ENCODE measurements around the gene ACADM. TPM values are rescaled to one million over a fixed set of nuclear protein-coding genes. Genes with fewer than 3 reads are reported as not detected.

The ACADM gene
- total RNA-seq, 1 donor from 2014 or later: 70.3 TPM

DNA sequence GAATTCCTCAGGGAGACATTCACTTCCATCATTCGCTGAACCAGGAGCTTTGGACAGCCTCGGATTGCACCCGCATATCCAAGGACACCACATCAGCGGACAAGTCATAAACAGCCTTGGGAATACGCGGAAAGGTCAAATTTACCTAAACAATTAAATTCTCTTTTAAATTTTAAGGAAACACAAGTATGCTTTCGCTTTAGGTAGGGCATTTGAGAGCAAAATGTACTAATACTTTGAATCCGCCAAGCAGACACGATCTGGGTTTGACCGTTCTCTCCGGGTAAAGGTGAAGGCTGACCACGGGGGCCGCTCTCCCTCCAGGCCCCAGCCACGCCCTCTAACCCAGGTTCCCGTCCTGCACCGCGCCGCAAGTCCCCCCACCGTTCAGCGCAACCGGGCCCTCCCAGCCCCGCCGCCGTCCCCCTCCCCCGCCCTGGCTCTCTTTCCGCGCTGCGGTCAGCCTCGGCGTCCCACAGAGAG is 479 bp upstream of the ACADM start:
- Mint-ChIP-seq H3K4me3 (ENCODE audit: unreplicated experiment) (peak overlapping the region; percentile 90), H3K4me1 (ENCODE audit: low read depth, unreplicated experiment) (peaks cover 14% of the 10 kb centered on the region), H3K9me3 (ENCODE audit: unreplicated experiment) (peaks cover 5% of the 10 kb centered on the region), H3K27me3 (ENCODE audit: unreplicated experiment) (peaks cover 11% of the 10 kb centered on the region), H3K27ac (ENCODE audit: unreplicated experiment) (peak overlapping the region; percentile 89), H3K36me3 (ENCODE audit: unreplicated experiment) (no peaks in the 10 kb centered on the region)
- DNase-seq: peak; percentile 88
- TF ChIP-seq, protein P1, sequence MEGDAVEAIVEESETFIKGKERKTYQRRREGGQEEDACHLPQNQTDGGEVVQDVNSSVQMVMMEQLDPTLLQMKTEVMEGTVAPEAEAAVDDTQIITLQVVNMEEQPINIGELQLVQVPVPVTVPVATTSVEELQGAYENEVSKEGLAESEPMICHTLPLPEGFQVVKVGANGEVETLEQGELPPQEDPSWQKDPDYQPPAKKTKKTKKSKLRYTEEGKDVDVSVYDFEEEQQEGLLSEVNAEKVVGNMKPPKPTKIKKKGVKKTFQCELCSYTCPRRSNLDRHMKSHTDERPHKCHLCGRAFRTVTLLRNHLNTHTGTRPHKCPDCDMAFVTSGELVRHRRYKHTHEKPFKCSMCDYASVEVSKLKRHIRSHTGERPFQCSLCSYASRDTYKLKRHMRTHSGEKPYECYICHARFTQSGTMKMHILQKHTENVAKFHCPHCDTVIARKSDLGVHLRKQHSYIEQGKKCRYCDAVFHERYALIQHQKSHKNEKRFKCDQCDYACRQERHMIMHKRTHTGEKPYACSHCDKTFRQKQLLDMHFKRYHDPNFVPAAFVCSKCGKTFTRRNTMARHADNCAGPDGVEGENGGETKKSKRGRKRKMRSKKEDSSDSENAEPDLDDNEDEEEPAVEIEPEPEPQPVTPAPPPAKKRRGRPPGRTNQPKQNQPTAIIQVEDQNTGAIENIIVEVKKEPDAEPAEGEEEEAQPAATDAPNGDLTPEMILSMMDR (IDR thresholded peaks at IDR 0.05; ENCODE audit: partially characterized antibody, unreplicated experiment): no peak

DNA sequence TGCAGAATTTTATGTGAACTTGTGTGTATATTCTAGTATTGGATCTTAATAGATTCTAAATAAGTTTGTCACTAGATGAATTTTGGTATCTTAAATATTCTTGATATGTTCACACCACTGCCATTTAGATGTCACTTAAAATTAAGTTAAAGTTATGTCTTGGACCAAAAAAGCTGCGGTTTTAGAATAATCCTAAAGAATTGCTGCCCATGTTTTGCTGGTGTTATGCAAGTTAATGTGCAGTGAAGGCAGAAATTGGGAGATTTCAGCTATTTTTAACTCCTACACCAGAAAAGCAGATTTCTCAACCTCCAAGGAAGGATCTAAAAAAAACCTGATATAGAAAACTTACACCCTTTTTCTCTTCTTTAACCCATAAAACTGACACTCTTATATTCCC is 757 bp downstream of the ACADM start:
- Mint-ChIP-seq H3K27ac (ENCODE audit: unreplicated experiment) (peak overlapping the region; percentile 98), H3K4me3 (ENCODE audit: unreplicated experiment) (peak overlapping the region; percentile 98), H3K9me3 (ENCODE audit: unreplicated experiment) (peaks cover 5% of the 10 kb centered on the region), H3K36me3 (ENCODE audit: unreplicated experiment) (no peaks in the 10 kb centered on the region), H3K4me1 (ENCODE audit: low read depth, unreplicated experiment) (peaks cover 14% of the 10 kb centered on the region), H3K27me3 (ENCODE audit: unreplicated experiment) (peaks cover 11% of the 10 kb centered on the region)
- no peak for DNase-seq
- TF ChIP-seq, protein P1 (IDR thresholded peaks at IDR 0.05; ENCODE audit: partially characterized antibody, unreplicated experiment): no peak

DNA sequence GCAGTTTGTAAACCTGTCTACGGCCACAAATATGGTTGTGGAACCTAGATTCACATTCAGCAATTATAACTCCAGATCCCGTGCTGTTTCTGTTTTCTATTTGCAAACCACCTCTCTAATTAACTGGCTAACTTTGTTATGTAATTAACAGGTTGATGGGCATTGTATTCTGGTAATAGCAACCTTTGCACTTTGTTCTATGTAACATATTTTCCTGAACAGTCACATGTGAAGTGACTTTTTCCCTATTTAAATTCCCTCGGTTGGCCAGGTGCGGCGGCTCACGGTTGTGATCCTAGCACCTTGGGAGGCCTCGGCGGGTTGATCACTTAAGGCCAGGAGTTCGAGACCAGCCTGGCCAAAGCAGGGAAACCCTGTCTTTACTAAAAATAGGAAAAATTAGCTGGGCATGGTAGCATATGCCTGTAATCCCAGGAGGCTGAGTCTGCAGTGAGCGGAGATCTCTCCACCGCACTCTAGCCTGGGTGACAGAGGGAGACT is 1.4 kb downstream of the ACADM start:
- TF ChIP-seq, protein P1 (IDR thresholded peaks at IDR 0.05; ENCODE audit: partially characterized antibody, unreplicated experiment): no peak
- DNase-seq: peak; percentile 24
- Mint-ChIP-seq H3K36me3 (ENCODE audit: unreplicated experiment) (no peaks in the 10 kb centered on the region), H3K4me1 (ENCODE audit: low read depth, unreplicated experiment) (peaks cover 14% of the 10 kb centered on the region), H3K9me3 (ENCODE audit: unreplicated experiment) (peaks cover 5% of the 10 kb centered on the region), H3K27ac (ENCODE audit: unreplicated experiment) (peak overlapping the region; percentile 98), H3K4me3 (ENCODE audit: unreplicated experiment) (peak overlapping the region; percentile 98), H3K27me3 (ENCODE audit: unreplicated experiment) (peaks cover 11% of the 10 kb centered on the region)

DNA sequence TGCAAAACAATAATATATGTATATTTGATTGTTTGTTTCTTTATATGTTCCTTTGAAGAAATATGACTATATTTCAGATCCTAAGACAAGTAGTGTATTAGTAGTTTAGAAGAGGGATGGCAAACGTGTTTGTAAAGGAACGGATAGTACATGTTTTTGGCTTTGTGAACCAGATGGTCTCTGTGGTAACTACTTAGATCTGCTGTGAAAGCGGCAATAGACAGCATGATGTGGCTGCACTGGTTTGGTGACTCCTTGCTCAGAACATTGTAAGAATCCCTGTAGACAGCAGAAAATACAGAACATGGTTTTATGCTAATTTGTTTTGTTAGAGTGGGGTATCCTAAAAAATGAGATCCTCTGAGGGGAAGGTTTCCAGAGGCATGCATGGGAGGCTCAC is 3.1 kb downstream of the ACADM start:
- TF ChIP-seq, protein P1 (IDR thresholded peaks at IDR 0.05; ENCODE audit: partially characterized antibody, unreplicated experiment): no peak
- no peaks in the 10 kb centered on the region for H3K36me3 Mint-ChIP-seq (ENCODE audit: unreplicated experiment)
- peaks cover 14% of the 10 kb centered on the region for H3K4me1 Mint-ChIP-seq (ENCODE audit: low read depth, unreplicated experiment)
- peak overlapping the region; percentile 1 for H3K27ac Mint-ChIP-seq (ENCODE audit: unreplicated experiment)
- H3K9me3 Mint-ChIP-seq (ENCODE audit: unreplicated experiment): peaks cover 4% of the 10 kb centered on the region
- peak overlapping the region; percentile 55 for H3K4me3 Mint-ChIP-seq (ENCODE audit: unreplicated experiment)
- DNase-seq: no peak
- peaks cover 11% of the 10 kb centered on the region for H3K27me3 Mint-ChIP-seq (ENCODE audit: unreplicated experiment)

DNA sequence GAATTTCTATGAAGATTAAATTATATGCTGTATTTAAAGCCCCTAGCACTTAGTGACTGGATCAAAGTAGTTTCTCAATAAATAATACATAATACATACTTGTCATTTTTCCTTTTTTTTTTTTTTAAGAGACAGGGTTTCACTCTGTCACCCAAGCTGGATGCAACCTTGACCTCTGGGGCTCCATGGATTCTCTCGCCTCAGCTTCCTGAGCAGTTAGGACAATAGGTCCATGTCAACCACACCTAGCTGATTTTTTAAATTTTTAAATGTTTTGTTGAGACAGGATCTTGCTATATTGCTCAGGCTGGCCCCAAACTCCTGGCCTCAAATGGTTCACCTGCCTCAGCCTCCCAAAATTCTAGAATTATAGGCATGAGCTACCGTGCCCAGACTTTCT is 5.9 kb downstream of the ACADM start:
- Mint-ChIP-seq H3K9me3 (ENCODE audit: unreplicated experiment) (no peaks in the 10 kb centered on the region), H3K4me1 (ENCODE audit: low read depth, unreplicated experiment) (peaks cover 14% of the 10 kb centered on the region), H3K27ac (ENCODE audit: unreplicated experiment) (no peak overlapping the region), H3K36me3 (ENCODE audit: unreplicated experiment) (no peaks in the 10 kb centered on the region), H3K27me3 (ENCODE audit: unreplicated experiment) (peaks cover 6% of the 10 kb centered on the region), H3K4me3 (ENCODE audit: unreplicated experiment) (no peak overlapping the region)
- TF ChIP-seq, protein P1 (IDR thresholded peaks at IDR 0.05; ENCODE audit: partially characterized antibody, unreplicated experiment): no peak
- no peak for DNase-seq
